Activated CD8-positive, alpha-beta T cell treated with anti-CD3 and anti-CD28 coated beads for 36 hours (primary cell): ENCODE data around the gene ARL4C. TPM values are rescaled to one million over a fixed set of nuclear protein-coding genes. Genes with fewer than 3 reads are reported as not detected.

Source experiments
- ATAC-seq: fragments of 200-7000 bp; cut with Tn5 transposase; one replicate; pipeline ENCODE4 v1.10.0; 2021; ENCODE audit warnings: mild to moderate bottlenecking, moderate library complexity
- CTCF ChIA-PET: fragments of 350-600 bp; sonication (Branson Sonifier 250); formaldehyde crosslinking; loops from one replicate; lab custom pipeline; 2021; ENCODE audit warnings: antibody characterized with exemption; lab: Charles Lee
- POLR2A ChIA-PET: fragments of 350-600 bp; sonication (Branson Sonifier 250); formaldehyde crosslinking; loops from one replicate; lab custom pipeline; 2021; ENCODE audit warnings: antibody characterized with exemption; lab: Charles Lee
- DNase-seq: peaks from one replicate; pipeline ENCODE4 v3.0.0-alpha.2; 2020
- H3K27ac Mint-ChIP-seq: one replicate; pipeline ENCODE4 v1.8.0; 2021; ENCODE audit warnings: mild to moderate bottlenecking, mixed read lengths
- H3K27me3 Mint-ChIP-seq: one replicate; pipeline ENCODE4 v1.8.0; 2021; ENCODE audit warnings: mixed read lengths
- H3K36me3 Mint-ChIP-seq: one replicate; pipeline ENCODE4 v1.8.0; 2021; ENCODE audit warnings: low read depth, mixed read lengths
- H3K4me1 Mint-ChIP-seq: one replicate; pipeline ENCODE4 v1.8.0; 2021; ENCODE audit warnings: low read depth, mixed read lengths
- H3K4me3 Mint-ChIP-seq: one replicate; pipeline ENCODE4 v1.8.0; 2021; ENCODE audit warnings: mild to moderate bottlenecking, moderate library complexity, mixed read lengths
- H3K9me3 Mint-ChIP-seq: one replicate; pipeline ENCODE4 v1.8.0; 2021; ENCODE audit warnings: mixed read lengths
- intact Hi-C: fragments of 100-400 bp; cut with micrococcal nuclease; formaldehyde crosslinking; loops from one replicate; pipeline ENCODE4 v1.10.0; 2022
- total RNA-seq, 2 experiments: library from RNA; stranded (reverse); gene quantifications; one replicate each; pipeline ENCODE4 v1.2.3, GENCODE V29; 2021
- TF ChIP-seq, protein P1 (sequence below): fragments of 200-600 bp; IDR thresholded peaks from one replicate; pipeline ENCODE4 v1.8.0; 2022; ENCODE audit warnings: antibody characterized with exemption, mild to moderate bottlenecking

The ARL4C gene
- total RNA-seq, 2 experiments from 2014 or later = 44.8 to 45.1 TPM

DNA sequence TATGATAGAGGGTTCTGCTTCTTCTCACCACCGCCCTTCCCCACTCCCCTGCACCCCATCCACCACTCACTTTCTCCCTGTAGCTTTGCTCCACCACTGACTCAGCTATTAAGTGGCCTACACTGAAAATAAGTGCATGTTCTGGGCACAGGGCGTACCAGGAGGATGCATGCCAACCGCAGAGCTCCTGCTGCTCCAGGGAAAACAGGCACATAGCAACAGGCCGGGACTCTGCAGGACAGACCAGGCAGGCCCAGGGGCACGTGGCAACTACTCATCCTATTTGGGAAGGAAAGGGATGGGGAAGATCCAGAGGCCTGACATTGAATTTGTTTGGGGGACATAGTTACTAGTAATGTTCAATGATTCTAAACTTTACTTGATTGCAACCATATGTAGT, 28.4 kb downstream of the ARL4C start:
- intact Hi-C loops = no loop called here

DNA sequence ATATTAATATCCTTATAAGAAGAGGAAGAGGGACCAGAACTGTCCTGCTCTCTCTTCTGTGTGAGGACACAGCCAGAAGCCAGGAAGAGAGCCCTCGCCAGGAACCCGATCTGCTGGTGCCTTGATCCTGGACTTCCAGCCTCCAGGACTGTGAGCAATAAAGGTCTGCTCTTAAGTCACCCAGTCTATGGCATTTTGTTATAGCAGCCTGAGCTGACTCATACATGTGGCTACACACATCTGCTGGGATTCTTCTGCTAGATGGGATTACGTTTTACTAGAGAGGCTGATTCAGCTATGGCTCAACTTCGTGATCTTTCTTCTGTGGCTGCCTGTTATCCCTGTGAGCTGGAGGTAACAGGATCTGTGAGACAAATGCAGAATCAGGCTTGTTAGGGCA, 29.6 kb downstream of the ARL4C start:
- no peaks in the 10 kb centered on the region for H3K27me3 Mint-ChIP-seq
- H3K27ac Mint-ChIP-seq = no peak overlapping the region
- H3K36me3 Mint-ChIP-seq = no peaks in the 10 kb centered on the region
- H3K9me3 Mint-ChIP-seq = peaks cover 5% of the 10 kb centered on the region
- no peak overlapping the region for H3K4me3 Mint-ChIP-seq
- ChIA-PET POLR2A (interaction anchor here (0.9 to 3.9 kb wide), 5 partner anchors 10 to 17 kb away, joined by 3 to 23 read pairs (median 4); no protein-coding TSS in a partner anchor), CTCF (interaction anchor here (2.8 to 6.4 kb wide), 2 partner anchors 10 to 16 kb away, joined by 12 to 36 read pairs; no protein-coding TSS in a partner anchor)
- DNase-seq (no peak), ATAC-seq (no peak)
- TF ChIP-seq, protein P1, sequence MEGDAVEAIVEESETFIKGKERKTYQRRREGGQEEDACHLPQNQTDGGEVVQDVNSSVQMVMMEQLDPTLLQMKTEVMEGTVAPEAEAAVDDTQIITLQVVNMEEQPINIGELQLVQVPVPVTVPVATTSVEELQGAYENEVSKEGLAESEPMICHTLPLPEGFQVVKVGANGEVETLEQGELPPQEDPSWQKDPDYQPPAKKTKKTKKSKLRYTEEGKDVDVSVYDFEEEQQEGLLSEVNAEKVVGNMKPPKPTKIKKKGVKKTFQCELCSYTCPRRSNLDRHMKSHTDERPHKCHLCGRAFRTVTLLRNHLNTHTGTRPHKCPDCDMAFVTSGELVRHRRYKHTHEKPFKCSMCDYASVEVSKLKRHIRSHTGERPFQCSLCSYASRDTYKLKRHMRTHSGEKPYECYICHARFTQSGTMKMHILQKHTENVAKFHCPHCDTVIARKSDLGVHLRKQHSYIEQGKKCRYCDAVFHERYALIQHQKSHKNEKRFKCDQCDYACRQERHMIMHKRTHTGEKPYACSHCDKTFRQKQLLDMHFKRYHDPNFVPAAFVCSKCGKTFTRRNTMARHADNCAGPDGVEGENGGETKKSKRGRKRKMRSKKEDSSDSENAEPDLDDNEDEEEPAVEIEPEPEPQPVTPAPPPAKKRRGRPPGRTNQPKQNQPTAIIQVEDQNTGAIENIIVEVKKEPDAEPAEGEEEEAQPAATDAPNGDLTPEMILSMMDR = no peak
- peaks cover 51% of the 10 kb centered on the region for H3K4me1 Mint-ChIP-seq
- intact Hi-C loops = no loop called here

More for the DNA sequence above, 28.4 kb downstream of the ARL4C start:
- no peak for ATAC-seq
- Mint-ChIP-seq H3K36me3 (no peaks in the 10 kb centered on the region), H3K4me3 (no peak overlapping the region), H3K27me3 (no peaks in the 10 kb centered on the region), H3K27ac (no peak overlapping the region), H3K4me1 (peaks cover 40% of the 10 kb centered on the region), H3K9me3 (peaks cover 5% of the 10 kb centered on the region)
- ChIA-PET CTCF (interaction anchor here (2.8 to 6.4 kb wide), 2 partner anchors 9 to 14 kb away, joined by 12 to 36 read pairs; no protein-coding TSS in a partner anchor), POLR2A (interaction anchor here (1.1 kb wide), 1 partner anchor 14 kb away, joined by 4 read pairs; no protein-coding TSS in a partner anchor)
- DNase-seq = no peak
- TF ChIP-seq, protein P1 = no peak

DNA sequence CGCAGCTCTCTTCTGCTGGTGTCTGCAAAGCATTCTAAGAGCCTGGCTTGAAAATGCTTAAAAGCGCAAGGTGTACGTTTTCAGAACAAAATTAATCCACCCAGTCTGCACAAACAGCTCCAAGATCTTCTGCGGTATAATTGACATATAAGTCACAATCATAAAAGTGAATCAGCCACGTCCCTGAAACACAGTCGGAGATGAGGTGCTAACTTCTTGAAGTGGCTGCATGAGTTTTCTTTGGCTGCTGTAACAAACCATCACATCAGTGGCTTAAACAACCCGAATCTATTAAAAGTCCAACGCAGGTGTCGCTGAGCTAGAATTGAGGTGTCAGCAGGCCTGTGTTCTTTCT, 32.6 kb downstream of the ARL4C start:
- intact Hi-C loops = no loop called here
- CTCF ChIA-PET = interaction anchor here (0.7 to 6.4 kb wide), 7 partner anchors 14 to 475 kb away, joined by 3 to 36 read pairs (median 4); no protein-coding TSS in a partner anchor

DNA sequence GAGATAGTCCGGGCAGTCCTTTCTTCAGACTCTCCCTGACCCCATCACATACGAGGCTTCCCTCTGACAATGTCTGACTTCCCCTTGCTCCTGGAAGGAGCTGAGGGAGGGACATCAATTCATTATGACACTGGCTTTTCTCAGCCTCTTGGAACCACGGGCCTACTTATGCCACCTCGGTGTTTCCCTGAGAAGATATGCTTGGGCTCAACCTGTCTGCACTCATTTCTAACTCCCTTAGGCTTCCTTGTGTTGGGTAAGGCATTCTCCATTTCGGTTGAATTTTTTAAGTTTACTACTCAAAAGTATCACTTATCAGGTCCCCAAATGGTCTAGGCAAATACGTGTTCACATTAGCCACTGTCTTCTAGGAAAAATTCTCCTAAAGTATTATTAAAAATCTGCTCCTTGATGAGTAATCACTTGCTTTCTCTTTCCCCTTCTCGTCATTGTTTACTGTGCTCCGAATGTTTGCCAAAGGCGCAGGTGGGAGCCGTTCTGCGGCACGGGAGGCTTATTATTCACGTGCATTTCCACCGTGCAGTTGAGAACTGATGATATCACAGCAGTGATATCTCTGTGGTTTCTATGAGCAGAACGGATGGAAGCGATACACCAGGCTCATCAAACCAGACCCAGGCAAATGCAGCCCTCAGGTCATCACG, 33.1 kb downstream of the ARL4C start:
- ATAC-seq = peak; percentile 80
- TF ChIP-seq, protein P1 = no peak
- Mint-ChIP-seq H3K27me3 (no peaks in the 10 kb centered on the region), H3K4me3 (peak overlapping the region; percentile 65), H3K9me3 (peaks cover 3% of the 10 kb centered on the region), H3K36me3 (no peaks in the 10 kb centered on the region), H3K27ac (peak overlapping the region; percentile 80), H3K4me1 (peaks cover 64% of the 10 kb centered on the region)
- peak; percentile 85 for DNase-seq
- CTCF ChIA-PET = interaction anchor here (1.0 to 6.4 kb wide), 5 partner anchors 14 to 474 kb away, joined by 3 to 36 read pairs (median 4); no protein-coding TSS in a partner anchor
- POLR2A ChIA-PET = interaction anchor here (0.9 to 3.9 kb wide), 11 partner anchors 9 to 172 kb away, joined by 3 to 23 read pairs (median 7); no protein-coding TSS in a partner anchor
- intact Hi-C loops = no loop called here

More for the DNA sequence above, 32.6 kb downstream of the ARL4C start:
- DNase-seq (no peak), ATAC-seq (peak; percentile 60)
- no peaks in the 10 kb centered on the region for H3K36me3 Mint-ChIP-seq
- peak overlapping the region; percentile 65 for H3K4me3 Mint-ChIP-seq
- H3K9me3 Mint-ChIP-seq = peaks cover 3% of the 10 kb centered on the region
- TF ChIP-seq, protein P1 = no peak
- H3K4me1 Mint-ChIP-seq = peaks cover 63% of the 10 kb centered on the region
- POLR2A ChIA-PET = interaction anchor here (0.7 to 3.9 kb wide), 13 partner anchors 9 to 173 kb away, joined by 3 to 23 read pairs (median 7); no protein-coding TSS in a partner anchor
- no peaks in the 10 kb centered on the region for H3K27me3 Mint-ChIP-seq
- peak overlapping the region; percentile 80 for H3K27ac Mint-ChIP-seq
